Effector CD8-positive, alpha-beta T cell (primary cell): ENCODE data around the gene RASGEF1C.
"Not testable (repeated sequence)": the region's sequence is repeated elsewhere in the genome, so short reads cannot be mapped to it uniquely, and the experiment has no call there.

Experiments
- DNase-seq: peaks from one replicate; lab custom pipeline; 2025; lab: John Stamatoyannopoulos, UW

RASGEF1C gene

DNA sequence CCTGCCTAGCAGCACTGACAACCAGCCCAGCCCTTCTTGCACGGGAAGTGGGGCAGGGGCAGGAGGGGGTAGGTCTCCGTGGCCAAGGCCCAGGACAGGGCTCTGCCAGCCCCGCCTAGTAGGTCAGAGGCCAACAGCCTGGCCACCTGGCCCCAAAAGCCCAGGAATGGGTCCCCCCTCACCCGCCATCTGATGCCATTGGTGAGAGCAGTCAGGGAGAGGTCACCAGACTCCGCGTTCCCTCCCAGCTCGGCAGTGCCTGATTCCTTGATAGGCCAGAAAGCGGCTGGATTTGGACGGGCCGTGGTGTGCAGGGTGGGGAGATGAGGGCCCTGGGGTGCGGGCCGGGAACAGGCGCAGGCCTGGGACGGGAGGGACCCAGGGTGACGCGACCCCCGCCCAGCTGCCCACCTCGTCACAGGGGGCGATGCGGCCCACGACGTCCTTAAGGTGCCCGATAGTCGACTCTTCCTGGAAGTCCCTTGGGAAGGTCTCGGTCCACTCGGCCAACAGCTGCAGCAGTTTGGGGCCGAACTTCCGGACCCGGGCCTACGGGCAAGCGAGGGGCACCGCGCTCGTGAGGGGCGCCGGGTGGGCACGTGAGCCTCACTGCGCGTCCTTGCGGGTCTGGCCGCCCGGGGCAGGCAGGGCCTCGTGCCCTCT, 72.9 kb downstream of the RASGEF1C start:
- DNase-seq = no peak

DNA sequence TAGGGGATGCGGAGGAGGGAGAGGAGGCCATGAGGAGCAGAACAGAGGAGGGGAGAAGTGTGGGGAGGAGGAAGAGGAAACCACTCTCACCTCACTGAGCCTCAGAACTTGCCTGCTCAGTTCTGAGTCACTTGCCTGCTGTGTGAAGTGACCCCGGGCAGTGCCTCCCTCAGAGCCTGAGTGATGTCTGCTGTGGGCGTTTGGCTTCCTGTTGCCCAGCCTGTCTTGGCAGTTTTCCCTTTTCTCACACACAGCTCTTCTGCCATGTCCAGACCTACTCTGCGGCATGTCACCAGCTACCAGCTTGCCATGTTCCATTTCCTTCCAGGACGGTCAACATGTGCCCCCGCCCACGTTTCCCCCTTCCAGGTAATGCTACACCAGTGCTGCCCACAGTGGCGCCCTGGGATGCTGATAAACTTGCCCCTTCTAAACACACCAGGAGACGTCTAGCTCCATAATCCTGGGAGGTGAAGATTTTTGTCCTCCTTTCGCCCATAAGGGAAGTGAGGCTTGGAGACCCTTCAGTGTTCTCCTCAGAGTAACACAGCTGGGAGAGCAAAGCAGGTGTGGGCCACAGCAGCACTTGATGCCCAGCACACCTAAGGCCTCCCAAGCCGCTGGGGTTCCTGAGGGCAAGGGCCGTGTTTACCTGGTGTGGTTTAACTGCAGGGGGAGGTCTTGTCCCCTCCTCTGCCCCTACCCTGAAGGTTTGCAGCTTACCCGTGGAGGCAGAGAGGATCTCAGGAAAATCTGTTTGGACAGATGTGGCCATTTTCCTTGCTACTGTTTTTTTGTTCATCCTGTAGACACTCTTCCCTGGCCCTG, 73.7 kb downstream of the RASGEF1C start:
- no peak for DNase-seq

GRCh38 chr5:180133971-180134508, 75.0 kb downstream of the RASGEF1C start:
- DNase-seq = no peak

GRCh38 chr5:180133551-180133950, 75.5 kb downstream of the RASGEF1C start:
- no peak for DNase-seq

DNA sequence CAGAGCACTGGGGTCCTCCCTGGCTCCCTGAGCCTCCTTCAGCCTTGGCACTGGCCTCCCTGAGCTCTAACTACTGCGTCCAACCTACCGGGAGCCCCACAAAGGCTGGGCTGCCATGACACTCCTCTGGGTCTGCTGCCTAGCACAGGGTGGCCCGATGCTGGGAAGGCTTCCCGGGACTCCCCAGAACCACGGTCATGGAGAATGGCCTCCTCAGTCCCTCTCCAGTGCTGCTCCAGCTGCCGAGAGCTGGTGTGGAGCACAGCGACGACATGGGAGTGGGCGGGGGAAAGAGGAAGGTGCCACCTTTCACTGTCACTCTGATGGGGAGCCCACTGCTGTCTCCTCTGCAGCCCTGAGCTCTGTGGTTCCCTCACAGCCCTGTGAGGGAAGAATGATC, 76.0 kb downstream of the RASGEF1C start:
- no peak for DNase-seq

DNA sequence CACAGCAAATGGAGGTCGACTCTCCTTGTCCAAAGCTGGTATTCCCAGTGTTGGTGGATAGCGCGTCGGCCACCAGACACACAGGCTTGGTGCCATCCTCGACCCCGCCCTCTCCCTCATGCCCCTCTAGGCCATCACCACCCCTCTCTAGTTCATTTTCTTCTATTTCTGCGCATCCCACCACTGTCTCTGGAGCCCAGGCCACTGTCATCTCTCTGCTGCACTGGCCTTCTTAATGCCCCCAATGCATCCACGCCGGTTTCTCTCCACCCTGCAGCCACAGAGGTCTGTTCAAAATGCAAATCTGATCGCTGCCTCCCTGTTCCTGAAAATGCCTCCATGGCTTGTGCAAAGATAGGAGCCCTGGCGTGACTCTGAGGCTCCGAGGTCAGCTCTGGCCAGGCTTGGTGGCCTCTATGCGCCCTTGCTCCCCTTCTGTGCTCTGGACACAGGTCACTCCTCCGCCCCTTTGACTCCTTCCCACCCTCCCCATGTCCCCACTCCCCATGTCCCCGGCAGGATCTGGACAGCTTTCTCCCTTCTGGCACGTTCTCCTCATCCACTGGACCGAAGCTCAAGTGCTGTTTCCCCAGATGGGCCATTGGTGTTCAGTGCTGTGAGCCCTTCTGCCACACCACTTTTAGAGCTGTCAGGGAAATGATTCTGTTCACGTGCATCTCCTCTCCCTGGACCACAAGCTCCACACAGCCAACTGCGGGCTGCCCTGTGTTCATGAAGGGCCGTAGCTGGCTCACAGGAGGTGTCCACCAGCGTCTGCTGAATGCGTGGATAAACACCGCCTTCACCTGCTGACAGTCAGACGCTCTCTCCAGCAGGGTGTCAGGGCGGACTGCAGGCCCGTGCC, 77.9 kb downstream of the RASGEF1C start:
- no peak for DNase-seq

DNA sequence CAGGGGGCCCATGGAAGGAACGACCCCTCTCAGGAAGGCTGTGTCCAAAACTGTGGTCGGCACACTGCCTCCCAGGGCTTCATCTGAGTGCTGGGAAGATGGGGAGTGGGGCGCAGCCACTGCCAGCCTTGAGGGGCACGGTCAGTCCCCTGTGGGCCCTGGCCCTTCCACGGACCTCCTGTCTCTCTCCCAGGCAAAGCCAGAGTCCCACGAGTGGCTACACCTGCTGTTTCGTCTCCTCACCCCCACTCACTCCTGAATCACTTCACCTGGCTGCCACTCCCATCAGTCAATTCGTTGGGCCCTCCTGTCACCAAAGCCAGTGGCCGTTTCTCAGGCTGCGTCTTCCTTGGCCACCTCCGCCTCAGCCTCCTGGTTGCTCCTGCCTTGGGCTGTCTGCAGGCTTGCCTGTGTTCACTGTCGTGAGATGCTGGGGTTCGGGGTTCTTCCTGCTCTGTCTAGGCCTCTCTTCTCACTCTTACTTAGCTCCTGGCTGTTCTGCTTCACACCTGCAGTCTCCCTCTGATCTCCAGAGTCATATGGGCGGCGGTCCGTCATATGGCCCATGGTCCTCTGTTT, 78.6 kb downstream of the RASGEF1C start:
- no peak for DNase-seq

- DNase-seq = no peak
Measured at GRCh38 chr5:180129291-180130190, 79.5 kb downstream of the RASGEF1C start.

DNA sequence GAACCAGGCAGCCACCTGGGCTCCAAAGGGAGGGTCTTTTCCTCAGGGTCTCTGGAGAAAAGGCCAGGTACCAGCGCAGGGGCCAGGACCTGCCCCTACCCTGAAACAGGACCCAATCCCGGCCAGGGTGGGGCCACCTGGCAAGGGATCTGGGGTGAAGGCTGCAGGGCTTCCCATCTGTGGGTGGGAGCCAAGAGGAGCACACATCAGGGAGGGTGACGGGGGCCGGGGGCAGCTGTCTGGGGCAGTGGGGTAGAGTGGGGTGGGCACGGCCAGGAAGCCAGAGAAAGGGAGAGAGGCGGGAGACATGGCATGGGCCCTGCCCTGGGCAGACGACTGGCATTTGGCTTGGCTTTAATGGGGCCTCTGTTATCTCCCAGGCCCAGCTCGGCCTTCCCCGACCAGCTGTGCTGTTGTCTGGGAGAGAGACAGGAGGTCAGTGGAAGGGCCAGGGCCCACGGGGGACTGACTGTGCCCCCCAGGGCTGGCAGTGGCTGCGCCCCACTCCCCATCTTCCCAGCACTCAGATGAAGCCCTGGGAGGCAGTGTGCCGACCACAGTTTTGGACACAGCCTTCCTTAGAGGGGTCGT, 80.2 kb downstream of the RASGEF1C start:
- no peak for DNase-seq

GRCh38 chr5:180127682-180128670, 81.0 kb downstream of the RASGEF1C start:
- DNase-seq = no peak

- peak; percentile 6 for DNase-seq
Measured at GRCh38 chr5:180126716-180127681, 82.0 kb downstream of the RASGEF1C start.

DNA sequence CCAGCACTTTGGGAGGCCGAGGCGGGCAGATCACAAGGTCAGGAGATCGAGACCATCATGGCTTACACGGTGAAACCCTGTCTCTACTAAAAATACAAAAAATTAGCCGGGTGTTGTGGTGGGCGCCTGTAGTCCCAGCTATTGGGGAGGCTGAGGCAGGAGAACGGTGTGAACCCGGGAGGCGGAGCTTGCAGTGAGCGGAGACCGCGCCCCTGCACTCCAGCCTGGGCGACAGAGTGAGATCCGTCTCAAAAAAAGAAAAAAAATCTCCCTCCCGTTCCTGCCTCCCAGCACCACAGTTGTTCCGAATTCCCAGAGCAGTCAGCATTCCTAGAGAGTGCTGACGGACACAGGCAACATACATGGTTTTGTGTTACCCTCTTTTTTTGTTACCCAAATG, 82.9 kb downstream of the RASGEF1C start:
- DNase-seq = not testable (repeated sequence)

GRCh38 chr5:180124662-180125061, 84.3 kb downstream of the RASGEF1C start:
- not testable (repeated sequence) for DNase-seq

GRCh38 chr5:180122875-180123274, 86.1 kb downstream of the RASGEF1C start:
- DNase-seq = no peak

DNA sequence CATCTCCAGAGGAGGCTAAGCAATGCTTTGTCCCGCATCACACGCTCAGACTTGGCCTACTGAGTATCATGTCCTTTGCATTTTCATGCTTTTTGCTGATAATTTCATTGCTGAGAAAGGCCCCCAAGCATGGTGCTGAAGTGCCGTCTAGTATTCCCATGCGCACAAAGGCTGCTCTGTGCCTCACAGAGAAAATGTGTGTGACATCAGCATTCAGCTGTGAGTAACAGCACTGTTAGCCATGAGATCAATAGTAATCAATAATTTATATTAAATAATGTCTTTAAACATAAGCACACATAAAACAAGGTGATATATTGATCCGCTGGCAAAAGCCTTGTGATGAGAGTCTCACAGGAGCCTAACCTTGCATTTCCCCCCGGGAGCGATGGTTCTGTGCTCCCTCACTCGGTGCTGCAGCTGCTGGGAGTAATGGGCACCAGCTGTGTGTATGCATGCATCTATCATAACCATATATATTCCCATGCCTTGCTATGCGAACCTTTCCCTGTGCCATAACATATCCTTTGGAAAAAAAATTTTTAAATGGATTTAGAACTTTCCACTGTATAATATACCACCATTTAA, 87.1 kb downstream of the RASGEF1C start:
- DNase-seq = no peak

- no peak for DNase-seq
Measured at GRCh38 chr5:180120237-180121101, 88.5 kb downstream of the RASGEF1C start.

DNA sequence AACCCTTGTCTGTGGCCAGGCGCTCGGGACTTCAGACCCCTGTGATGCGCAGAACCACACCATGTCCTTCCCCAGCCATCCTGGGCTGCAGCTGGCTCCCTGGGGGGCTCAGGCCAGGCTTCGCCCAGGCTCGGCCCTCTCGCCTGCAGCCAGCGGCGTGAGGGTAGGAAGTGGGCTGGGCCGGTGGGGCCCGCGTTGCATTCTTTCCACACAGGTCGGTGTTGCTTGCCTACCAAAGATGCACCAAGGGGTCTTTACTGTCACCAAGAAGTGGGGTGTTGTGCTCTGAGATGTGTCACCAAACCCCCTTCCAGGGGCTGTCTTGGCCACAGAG, 89.1 kb downstream of the RASGEF1C start:
- DNase-seq = no peak
